Neuronal stem cell (in vitro differentiated cells): ENCODE data around the gene SDC4.
A peak's percentile ranks its signal among the peaks of the same experiment; 100 is the strongest.

Source experiments
- DNase-seq: peaks from one replicate; pipeline ENCODE4 v3.0.0-alpha.2; 2013; ENCODE audit warnings: low spot score
- H2AFZ ChIP-seq: one replicate; pipeline ENCODE4 v1.6.1; 2013; ENCODE audit warnings: mild to moderate bottlenecking, low read length, inconsistent platforms
- H2AK5ac ChIP-seq: 2 replicates; pipeline ENCODE4 v1.6.1; 2013; ENCODE audit warnings: low read depth, mild to moderate bottlenecking, inconsistent platforms, low read length, moderate library complexity, mixed read lengths
- H2BK120ac ChIP-seq: 2 replicates; pipeline ENCODE4 v1.6.1; 2013; ENCODE audit warnings: low read depth, mild to moderate bottlenecking, inconsistent platforms, low read length, moderate library complexity, mixed read lengths
- H2BK12ac ChIP-seq: one replicate; pipeline ENCODE4 v1.6.1; 2013; ENCODE audit warnings: low read length, inconsistent platforms
- H2BK15ac ChIP-seq: 2 replicates; pipeline ENCODE4 v1.6.1; 2013; ENCODE audit warnings: mild to moderate bottlenecking, low read length, inconsistent platforms, mixed read lengths
- H2BK5ac ChIP-seq: one replicate; pipeline ENCODE4 v1.6.1; 2013; ENCODE audit warnings: inconsistent platforms, mild to moderate bottlenecking, low read length, moderate library complexity
- H3K14ac ChIP-seq: one replicate; pipeline ENCODE4 v1.6.1; 2013; ENCODE audit warnings: low read length, inconsistent platforms
- H3K18ac ChIP-seq: 2 replicates; pipeline ENCODE4 v1.6.1; 2013; ENCODE audit warnings: low read length, inconsistent platforms
- H3K23ac ChIP-seq: 2 replicates; pipeline ENCODE4 v1.6.1; 2013; ENCODE audit warnings: low read depth, mild to moderate bottlenecking, mixed read lengths, low read length, inconsistent platforms; ENCODE audit not compliant: poor library complexity
- H3K27ac ChIP-seq: replicated peaks from 3 replicates; pipeline ENCODE4 v1.5.1; 2013; ENCODE audit warnings: low read length, inconsistent platforms
- H3K27me3 ChIP-seq, 3 experiments: 2 replicates each; pipeline ENCODE4 v1.6.1; 2013; ENCODE audit warnings: low read length in 3 of 3, mild to moderate bottlenecking in 2 of 3, inconsistent platforms in 1 of 3, low read depth in 1 of 3, mixed read lengths in 1 of 3, moderate library complexity in 1 of 3; ENCODE audit not compliant: control insufficient read depth in 3 of 3, insufficient read depth in 3 of 3
- H3K36me3 ChIP-seq, 2 donors: replicated peaks in 1 of 2; 2 replicates each; pipeline ENCODE4 v1.6.1; 2013; ENCODE audit warnings: low read length in 2 of 2; ENCODE audit not compliant: control insufficient read depth in 2 of 2, insufficient read depth in 2 of 2
- H3K4ac ChIP-seq: 2 replicates; pipeline ENCODE4 v1.6.1; 2013; ENCODE audit warnings: inconsistent platforms, mild to moderate bottlenecking, low read length, moderate library complexity
- H3K4me1 ChIP-seq, 2 donors: 1 replicate in 1 of 2; 2 replicates in 1 of 2; pipeline ENCODE4 v1.6.1; 2013; ENCODE audit warnings: low read length in 2 of 2, low read depth in 1 of 2; ENCODE audit not compliant: control insufficient read depth in 2 of 2, insufficient read depth in 1 of 2
- H3K4me2 ChIP-seq: one replicate; pipeline ENCODE4 v1.6.1; 2013; ENCODE audit warnings: mild to moderate bottlenecking, low read length, inconsistent platforms; ENCODE audit not compliant: insufficient read depth, poor library complexity, severe bottlenecking
- H3K4me3 ChIP-seq, 2 donors: 2 replicates each; pipeline ENCODE4 v1.5.1; 2013; ENCODE audit warnings: low read length in 2 of 2, mild to moderate bottlenecking in 2 of 2, inconsistent platforms in 1 of 2, moderate library complexity in 1 of 2
- H3K79me1 ChIP-seq: one replicate; pipeline ENCODE4 v1.6.1; 2013; ENCODE audit warnings: low read depth, mild to moderate bottlenecking, inconsistent platforms, low read length, moderate library complexity
- H3K9ac ChIP-seq: one replicate; pipeline ENCODE4 v1.6.1; 2013; ENCODE audit warnings: mild to moderate bottlenecking, low read depth, low read length, inconsistent platforms; ENCODE audit not compliant: poor library complexity
- H3K9me3 ChIP-seq, 2 donors: replicated peaks in 1 of 2; 2 replicates each; pipeline versions ENCODE3 to v1.6.1; 2013; ENCODE audit warnings: low read length in 2 of 2, mild to moderate bottlenecking in 2 of 2, inconsistent platforms in 1 of 2, low read depth in 1 of 2, mixed read lengths in 1 of 2, moderate library complexity in 1 of 2; ENCODE audit not compliant: control insufficient read depth in 2 of 2, insufficient read depth in 1 of 2
- H4K8ac ChIP-seq: one replicate; pipeline ENCODE4 v1.6.1; 2013; ENCODE audit warnings: low read depth, mild to moderate bottlenecking, inconsistent platforms, low read length, moderate library complexity
- H4K91ac ChIP-seq: one replicate; pipeline ENCODE4 v1.6.1; 2013; ENCODE audit warnings: low read length, low read depth, mild to moderate bottlenecking, inconsistent platforms; ENCODE audit not compliant: poor library complexity
- WGBS, 2 donors: extraction: QIAGEN DNeasy Blood & Tissue Kit; methylation state at CpG; one replicate each; pipeline ENCODE4 v1.1.7; 2013; ENCODE audit warnings: missing lambda C conversion rate in 2 of 2, mixed read lengths in 1 of 2; ENCODE audit not compliant: insufficient read length in 2 of 2, insufficient replicate concordance in 1 of 2; ENCODE audit errors: extremely low coverage in 2 of 2; 5-methylcytosine and 5-hydroxymethylcytosine counted together

The SDC4 gene

GRCh38 chr20:45329497-45330319, 18.5 kb downstream of the SDC4 start:
- Histone ChIP-seq H3K14ac (no peak overlapping the region), H3K79me1 (no peaks in the 10 kb centered on the region), H2BK15ac (no peak overlapping the region), H3K9me3 (no peaks in the 10 kb centered on the region), H3K36me3 (peaks cover 0 to 15% of the 10 kb centered on the region in 2 donors), H3K4me1 (peaks cover 0 to 3% of the 10 kb centered on the region in 2 donors), H3K27ac (no peak overlapping the region), H3K23ac (no peak overlapping the region), H3K4me2 (no peak overlapping the region), H3K4me3 (no peak overlapping the region), H3K9ac (no peak overlapping the region), H2AK5ac (no peak overlapping the region), H2BK12ac (no peak overlapping the region), H4K8ac (no peak overlapping the region), H2BK5ac (no peak overlapping the region), H3K18ac (no peak overlapping the region), H3K4ac (no peak overlapping the region), H3K27me3 (no peaks in the 10 kb centered on the region), H2AFZ (no peak overlapping the region), H4K91ac (no peak overlapping the region), H2BK120ac (no peak overlapping the region)
- DNase-seq: no peak
- no CpG with 5 or more reads among the region's 7 CpGs for WGBS, 2 donors

- Histone ChIP-seq H4K91ac (no peak overlapping the region), H3K79me1 (no peaks in the 10 kb centered on the region), H3K23ac (no peak overlapping the region), H2BK5ac (no peak overlapping the region), H3K27me3 (no peaks in the 10 kb centered on the region), H3K4ac (no peak overlapping the region), H2BK15ac (no peak overlapping the region), H3K18ac (no peak overlapping the region), H2AK5ac (no peak overlapping the region), H3K9me3 (no peaks in the 10 kb centered on the region), H2AFZ (no peak overlapping the region), H3K4me2 (no peak overlapping the region), H3K4me3 (no peak overlapping the region), H2BK120ac (no peak overlapping the region), H2BK12ac (no peak overlapping the region), H4K8ac (no peak overlapping the region), H3K4me1 (peaks cover 0 to 3% of the 10 kb centered on the region in 2 donors), H3K36me3 (peaks cover 0 to 15% of the 10 kb centered on the region in 2 donors), H3K14ac (no peak overlapping the region), H3K9ac (no peak overlapping the region), H3K27ac (no peak overlapping the region)
- WGBS, 2 donors: no CpG with 5 or more reads among the region's 4 CpGs
- DNase-seq: no peak
These were observed 19.8 kb downstream of the SDC4 start for GRCh38 chr20:45328451-45328850.

GRCh38 chr20:45325371-45325770, 22.9 kb downstream of the SDC4 start:
- DNase-seq: no peak
- no peak overlapping the region for H3K27ac ChIP-seq

GRCh38 chr20:45323731-45324130, 24.5 kb downstream of the SDC4 start:
- peaks cover 0 to 3% of the 10 kb centered on the region in 2 donors for H3K4me1 ChIP-seq
- H4K8ac ChIP-seq: no peak overlapping the region
- H2BK120ac ChIP-seq: no peak overlapping the region
- H3K18ac ChIP-seq: no peak overlapping the region
- no peak for DNase-seq
- H3K9ac ChIP-seq: no peak overlapping the region
- no peak overlapping the region for H3K4ac ChIP-seq
- no peak overlapping the region for H3K14ac ChIP-seq
- no peak overlapping the region for H3K4me3 ChIP-seq
- H3K36me3 ChIP-seq: peaks cover 0 to 6% of the 10 kb centered on the region in 2 donors
- H3K79me1 ChIP-seq: no peaks in the 10 kb centered on the region
- H2BK5ac ChIP-seq: no peak overlapping the region
- no peak overlapping the region for H2AK5ac ChIP-seq
- no peak overlapping the region for H2BK15ac ChIP-seq
- no peak overlapping the region for H2BK12ac ChIP-seq
- H3K27me3 ChIP-seq: no peaks in the 10 kb centered on the region
- no peaks in the 10 kb centered on the region for H3K9me3 ChIP-seq
- no peak overlapping the region for H4K91ac ChIP-seq
- H2AFZ ChIP-seq: no peak overlapping the region
- no peak overlapping the region for H3K23ac ChIP-seq
- H3K4me2 ChIP-seq: no peak overlapping the region
- no peak overlapping the region for H3K27ac ChIP-seq

More at GRCh38 chr20:45325371-45325770, 22.9 kb downstream of the SDC4 start:
- H3K4me3 ChIP-seq: no peak overlapping the region
- no peaks in the 10 kb centered on the region for H3K9me3 ChIP-seq
- H3K4ac ChIP-seq: no peak overlapping the region
- H2BK12ac ChIP-seq: no peak overlapping the region
- H3K79me1 ChIP-seq: no peaks in the 10 kb centered on the region
- no peak overlapping the region for H2BK15ac ChIP-seq
- peaks cover 0 to 3% of the 10 kb centered on the region in 2 donors for H3K4me1 ChIP-seq
- no peak overlapping the region for H3K4me2 ChIP-seq
- no peak overlapping the region for H4K8ac ChIP-seq
- H3K36me3 ChIP-seq: peaks cover 0 to 12% of the 10 kb centered on the region in 2 donors
- H3K9ac ChIP-seq: no peak overlapping the region
- H3K27me3 ChIP-seq: no peaks in the 10 kb centered on the region
- no peak overlapping the region for H2AK5ac ChIP-seq
- H2BK5ac ChIP-seq: no peak overlapping the region
- H2BK120ac ChIP-seq: no peak overlapping the region
- H3K18ac ChIP-seq: peak overlapping the region; percentile 35
- no peak overlapping the region for H3K14ac ChIP-seq
- WGBS, 2 donors: no CpG with 5 or more reads among the region's 6 CpGs
- no peak overlapping the region for H3K23ac ChIP-seq
- no peak overlapping the region for H4K91ac ChIP-seq
- H2AFZ ChIP-seq: peak overlapping the region; percentile 25
